ENCODE measurements around the gene ROPN1B. TPM values are rescaled to one million over a fixed set of nuclear protein-coding genes. Genes with fewer than 3 reads are reported as not detected.

ROPN1B gene
- total and polyA plus RNA-seq, 2 donors (not counting 1 experiment from before 2014, with no cell fraction given), result not detected

DNA sequence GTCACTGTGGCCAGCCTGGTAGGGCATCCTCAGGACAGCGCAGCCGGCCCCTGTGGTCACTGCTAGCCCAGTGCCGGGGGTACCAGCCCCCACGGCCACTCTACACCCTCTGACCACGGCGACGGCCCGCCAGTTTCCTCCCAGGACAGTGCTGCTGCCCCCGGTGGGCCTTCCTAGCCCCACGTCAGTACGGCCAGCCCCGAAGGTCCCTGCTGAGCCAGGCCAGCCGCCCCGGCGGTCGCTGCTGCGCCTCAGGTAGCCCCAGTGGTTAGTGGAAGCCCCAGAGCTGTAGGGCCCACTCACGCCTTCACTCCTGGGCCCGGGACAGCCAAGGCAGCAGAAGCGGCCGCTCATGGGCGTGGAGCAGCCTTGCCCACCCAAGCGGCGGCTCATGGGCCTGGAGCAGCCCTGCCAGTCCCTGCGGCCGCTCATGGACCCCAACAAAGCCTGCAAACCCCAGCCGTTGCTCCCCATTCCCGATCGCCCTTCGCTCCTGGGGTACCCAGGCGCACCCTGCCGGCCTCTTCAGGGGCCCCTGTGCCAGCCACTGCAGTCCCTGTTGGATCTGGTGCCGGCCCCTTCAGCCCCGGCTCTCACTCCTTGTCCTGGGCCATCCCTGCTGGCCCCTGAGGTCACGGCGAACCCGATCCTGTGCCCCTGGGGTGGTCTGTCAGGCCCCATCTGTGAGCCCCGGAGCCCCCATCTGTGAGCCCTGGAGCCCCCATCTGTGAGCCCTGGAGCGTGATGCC is 9.5 kb upstream of the ROPN1B start:
- H3K9me3 ChIP-seq (ENCODE audit: control insufficient read depth, insufficient read depth, low read depth, low read length), result no peaks in the 10 kb centered on the region

DNA sequence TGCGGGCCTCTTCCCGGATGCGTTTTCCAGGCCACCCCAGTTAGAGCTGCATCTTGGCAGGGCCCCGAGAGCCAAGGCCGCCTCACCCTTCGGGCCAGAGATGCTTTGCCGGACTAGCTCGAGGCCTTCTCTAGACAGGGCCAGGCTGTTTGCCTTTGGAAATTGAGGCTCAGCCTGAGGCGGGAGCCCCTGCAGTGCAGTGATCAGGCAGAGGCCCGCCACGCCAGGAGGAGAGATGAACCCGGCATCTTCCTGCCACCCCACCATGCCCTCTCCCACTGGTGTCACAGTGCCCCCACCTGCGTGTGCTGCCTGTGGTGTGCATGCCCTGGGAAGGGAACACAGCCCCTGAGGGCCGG is 8.9 kb upstream of the ROPN1B start:
- Histone ChIP-seq H3K9ac (ENCODE audit: insufficient read depth, low read length) (no peak overlapping the region), H3K27ac (ENCODE audit: insufficient read depth, low read length) (no peak overlapping the region), H4K20me1 (ENCODE audit: control insufficient read depth, extremely low read depth, insufficient read depth, low read length) (no peaks in the 10 kb centered on the region), H3K36me3 (ENCODE audit: control insufficient read depth, insufficient read depth, low read length) (no peaks in the 10 kb centered on the region), H3K4me3 (replicated peaks in 1 of 4; ENCODE audit: control extremely low read depth in 1 of 4, insufficient read depth in 1 of 4, low read depth in 3 of 4, low read length in 4 of 4) (no peak overlapping the region), H3K27me3 (ENCODE audit: control insufficient read depth, insufficient read depth, low read length) (no peaks in the 10 kb centered on the region), H3K4me2 (ENCODE audit: extremely low read depth, insufficient read depth, low read length) (no peak overlapping the region), H3K4me1 (ENCODE audit: control insufficient read depth, extremely low read depth, insufficient read depth, low read length) (no peaks in the 10 kb centered on the region), H3K9me3 (ENCODE audit: control insufficient read depth, insufficient read depth, low read depth, low read length) (no peaks in the 10 kb centered on the region), H2AFZ (ENCODE audit: low read length) (no peak overlapping the region), H3K79me2 (ENCODE audit: control insufficient read depth, insufficient read depth, low read length) (no peaks in the 10 kb centered on the region)
- TF ChIP-seq, protein P1, sequence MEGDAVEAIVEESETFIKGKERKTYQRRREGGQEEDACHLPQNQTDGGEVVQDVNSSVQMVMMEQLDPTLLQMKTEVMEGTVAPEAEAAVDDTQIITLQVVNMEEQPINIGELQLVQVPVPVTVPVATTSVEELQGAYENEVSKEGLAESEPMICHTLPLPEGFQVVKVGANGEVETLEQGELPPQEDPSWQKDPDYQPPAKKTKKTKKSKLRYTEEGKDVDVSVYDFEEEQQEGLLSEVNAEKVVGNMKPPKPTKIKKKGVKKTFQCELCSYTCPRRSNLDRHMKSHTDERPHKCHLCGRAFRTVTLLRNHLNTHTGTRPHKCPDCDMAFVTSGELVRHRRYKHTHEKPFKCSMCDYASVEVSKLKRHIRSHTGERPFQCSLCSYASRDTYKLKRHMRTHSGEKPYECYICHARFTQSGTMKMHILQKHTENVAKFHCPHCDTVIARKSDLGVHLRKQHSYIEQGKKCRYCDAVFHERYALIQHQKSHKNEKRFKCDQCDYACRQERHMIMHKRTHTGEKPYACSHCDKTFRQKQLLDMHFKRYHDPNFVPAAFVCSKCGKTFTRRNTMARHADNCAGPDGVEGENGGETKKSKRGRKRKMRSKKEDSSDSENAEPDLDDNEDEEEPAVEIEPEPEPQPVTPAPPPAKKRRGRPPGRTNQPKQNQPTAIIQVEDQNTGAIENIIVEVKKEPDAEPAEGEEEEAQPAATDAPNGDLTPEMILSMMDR (conservative IDR thresholded peaks at IDR 0.05 in 1 of 2, IDR thresholded peaks at IDR 0.05 in 1 of 2; ENCODE audit: low read depth in 1 of 2, low read length in 2 of 2), result no peak
- no peak for TF ChIP-seq EZH2 (IDR thresholded peaks at IDR 0.05; ENCODE audit: low read length, missing control alignments)
- no peak for DNase-seq (ENCODE audit: low read depth in 2 of 2)

More for the DNA sequence above, 9.5 kb upstream of the ROPN1B start:
- H3K4me2 ChIP-seq (ENCODE audit: extremely low read depth, insufficient read depth, low read length), result no peak overlapping the region
- H3K4me3 ChIP-seq (replicated peaks in 1 of 4; ENCODE audit: control extremely low read depth in 1 of 4, insufficient read depth in 1 of 4, low read depth in 3 of 4, low read length in 4 of 4), result no peak overlapping the region
- no peak overlapping the region for H2AFZ ChIP-seq (ENCODE audit: low read length)
- no peaks in the 10 kb centered on the region for H3K27me3 ChIP-seq (ENCODE audit: control insufficient read depth, insufficient read depth, low read length)
- no peak overlapping the region for H3K9ac ChIP-seq (ENCODE audit: insufficient read depth, low read length)
- H3K27ac ChIP-seq (ENCODE audit: insufficient read depth, low read length), result no peak overlapping the region
- no peaks in the 10 kb centered on the region for H3K36me3 ChIP-seq (ENCODE audit: control insufficient read depth, insufficient read depth, low read length)
- no peaks in the 10 kb centered on the region for H4K20me1 ChIP-seq (ENCODE audit: control insufficient read depth, extremely low read depth, insufficient read depth, low read length)
- no peaks in the 10 kb centered on the region for H3K4me1 ChIP-seq (ENCODE audit: control insufficient read depth, extremely low read depth, insufficient read depth, low read length)
- H3K79me2 ChIP-seq (ENCODE audit: control insufficient read depth, insufficient read depth, low read length), result no peaks in the 10 kb centered on the region
- DNase-seq (ENCODE audit: low read depth in 2 of 2), result no peak
- TF ChIP-seq, protein P1 (conservative IDR thresholded peaks at IDR 0.05 in 1 of 2, IDR thresholded peaks at IDR 0.05 in 1 of 2; ENCODE audit: low read depth in 1 of 2, low read length in 2 of 2), result no peak
- TF ChIP-seq EZH2 (IDR thresholded peaks at IDR 0.05; ENCODE audit: low read length, missing control alignments), result no peak

DNA sequence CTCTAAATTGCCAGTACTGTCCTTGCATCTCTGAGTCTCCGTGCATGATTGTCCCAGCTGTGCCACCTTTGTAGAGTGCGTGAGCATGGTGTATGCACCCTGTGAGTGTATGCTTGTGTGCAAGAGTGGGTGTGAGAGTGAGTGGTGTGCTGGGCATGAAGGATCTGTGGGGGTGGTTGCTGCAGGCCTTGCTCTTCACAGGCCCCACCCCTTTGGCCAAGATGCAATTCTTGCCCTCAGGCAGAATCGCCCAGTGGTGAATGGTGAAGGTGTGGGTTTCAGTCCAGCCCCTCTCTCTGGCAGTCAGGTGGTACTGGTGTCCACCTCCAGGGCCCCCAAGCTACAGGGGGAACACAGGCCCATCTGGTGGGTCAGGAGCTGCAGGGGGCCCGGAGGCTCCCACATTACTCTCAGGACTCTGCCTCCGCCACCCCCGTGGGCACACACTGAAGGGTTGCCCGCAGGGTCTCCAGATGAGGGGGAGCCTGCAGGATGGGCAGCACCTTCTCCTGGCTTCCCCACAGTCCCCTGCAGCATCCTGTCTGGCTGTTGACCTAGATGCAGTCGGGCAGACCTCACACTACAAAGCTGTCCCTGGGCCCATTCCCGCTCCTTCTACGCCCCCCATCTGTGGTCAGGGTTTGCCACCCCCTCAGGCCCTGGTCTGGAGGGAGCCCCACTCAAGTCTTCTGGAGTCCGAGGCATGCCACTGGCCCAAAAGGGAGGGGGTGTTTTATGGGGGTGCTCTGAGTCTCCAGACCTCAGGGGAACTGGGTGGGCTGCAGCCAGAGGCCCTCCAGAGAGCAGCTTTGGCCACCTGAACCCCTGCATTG is 8.3 kb upstream of the ROPN1B start:
- Histone ChIP-seq H3K36me3 (ENCODE audit: control insufficient read depth, insufficient read depth, low read length) (no peaks in the 10 kb centered on the region), H3K27ac (ENCODE audit: insufficient read depth, low read length) (no peak overlapping the region), H3K79me2 (ENCODE audit: control insufficient read depth, insufficient read depth, low read length) (no peaks in the 10 kb centered on the region), H3K4me2 (ENCODE audit: extremely low read depth, insufficient read depth, low read length) (no peak overlapping the region), H3K9ac (ENCODE audit: insufficient read depth, low read length) (no peak overlapping the region), H2AFZ (ENCODE audit: low read length) (no peak overlapping the region), H3K9me3 (ENCODE audit: control insufficient read depth, insufficient read depth, low read depth, low read length) (no peaks in the 10 kb centered on the region), H3K4me3 (replicated peaks in 1 of 4; ENCODE audit: control extremely low read depth in 1 of 4, insufficient read depth in 1 of 4, low read depth in 3 of 4, low read length in 4 of 4) (no peak overlapping the region), H3K27me3 (ENCODE audit: control insufficient read depth, insufficient read depth, low read length) (no peaks in the 10 kb centered on the region), H3K4me1 (ENCODE audit: control insufficient read depth, extremely low read depth, insufficient read depth, low read length) (no peaks in the 10 kb centered on the region), H4K20me1 (ENCODE audit: control insufficient read depth, extremely low read depth, insufficient read depth, low read length) (no peaks in the 10 kb centered on the region)
- DNase-seq (ENCODE audit: low read depth in 2 of 2), result no peak
- TF ChIP-seq EZH2 (IDR thresholded peaks at IDR 0.05; ENCODE audit: low read length, missing control alignments), result no peak
- TF ChIP-seq, protein P1 (conservative IDR thresholded peaks at IDR 0.05 in 1 of 2, IDR thresholded peaks at IDR 0.05 in 1 of 2; ENCODE audit: low read depth in 1 of 2, low read length in 2 of 2), result no peak

Measured in fibroblast of lung (primary cell).